Natural killer cell (primary cell): Measurements from ENCODE around the gene DUSP8. TPM values are rescaled to one million over a fixed set of nuclear protein-coding genes. Genes with fewer than 3 reads are reported as not detected.

ENCODE experiments used
- ATAC-seq, 3 donors: fragments of 150-1000 bp in 2 of 3; fragments of 200-7000 bp in 1 of 3; cut with Tn5 transposase; 1 replicate in 1 of 3; 2 replicates in 2 of 3; pipeline ENCODE4 v1.10.0; 2021; ENCODE audit warnings: mild to moderate bottlenecking in 2 of 3, moderate library complexity in 2 of 3
- DNase-seq, 2 donors: peaks; one replicate each; pipeline versions ENCODE4 v3.0.0 to v3.0.0-alpha.2; 2013 to 2021; ENCODE audit warnings: mixed read lengths in 1 of 2
- H3K27ac ChIP-seq: one replicate; pipeline ENCODE4 v1.5.1; 2013; ENCODE audit warnings: mild to moderate bottlenecking, low read length
- H3K27me3 ChIP-seq: one replicate; pipeline ENCODE4 v1.6.1; 2013; ENCODE audit warnings: low read length; ENCODE audit not compliant: control insufficient read depth, insufficient read depth
- H3K36me3 ChIP-seq: one replicate; pipeline ENCODE4 v1.6.1; 2013; ENCODE audit warnings: low read length; ENCODE audit not compliant: control insufficient read depth, insufficient read depth
- H3K4me1 ChIP-seq: one replicate; pipeline ENCODE4 v1.6.1; 2013; ENCODE audit warnings: low read length; ENCODE audit not compliant: control insufficient read depth, insufficient read depth
- H3K4me3 ChIP-seq: one replicate; pipeline ENCODE4 v1.5.1; 2013; ENCODE audit warnings: low read length
- H3K9me3 ChIP-seq: one replicate; pipeline ENCODE4 v1.6.1; 2013; ENCODE audit warnings: low read length; ENCODE audit not compliant: control insufficient read depth, insufficient read depth
- H3K27ac Mint-ChIP-seq, 2 donors: one replicate each; pipeline ENCODE4 v1.8.0; 2022; ENCODE audit warnings: mild to moderate bottlenecking in 2 of 2, mixed read lengths in 2 of 2, moderate library complexity in 1 of 2
- H3K27me3 Mint-ChIP-seq, 2 donors: one replicate each; pipeline ENCODE4 v1.8.0; 2022; ENCODE audit warnings: low read depth in 2 of 2, mixed read lengths in 2 of 2
- H3K36me3 Mint-ChIP-seq: one replicate; pipeline ENCODE4 v1.8.0; 2022; ENCODE audit warnings: mixed read lengths
- H3K4me1 Mint-ChIP-seq, 2 donors: one replicate each; pipeline ENCODE4 v1.8.0; 2022; ENCODE audit warnings: mixed read lengths in 2 of 2
- H3K4me3 Mint-ChIP-seq: one replicate; pipeline ENCODE4 v1.8.0; 2022; ENCODE audit warnings: mild to moderate bottlenecking, moderate library complexity, mixed read lengths
- H3K9me3 Mint-ChIP-seq, 2 donors: one replicate each; pipeline ENCODE4 v1.8.0; 2022; ENCODE audit warnings: mixed read lengths in 2 of 2
- WGBS: methylation state at CpG from one replicate; pipeline ENCODE4 v1.1.7; 2013; ENCODE audit warnings: missing lambda C conversion rate; ENCODE audit not compliant: insufficient coverage; 5-methylcytosine and 5-hydroxymethylcytosine counted together
- intact Hi-C: fragments of 100-400 bp; cut with micrococcal nuclease; formaldehyde crosslinking; loops from one replicate; pipeline ENCODE4 v1.14.2; 2022
- total RNA-seq, 4 donors: library from RNA; stranded (reverse); fragments of 120-200 nt in 1 of 4; gene quantifications; one replicate each; pipeline versions ENCODE4 v1.2.3 to v1.2.4, GENCODE V29; 2013 to 2022
- TF ChIP-seq, protein P1 (sequence below): fragments of 200-600 bp; IDR thresholded peaks from one replicate; pipeline ENCODE4 v1.8.0; 2022; ENCODE audit warnings: antibody characterized with exemption

Gene DUSP8
- total RNA-seq, 3 donors from 2014 or later (not counting 1 experiment from before 2014, with no cell fraction given), result 24.1 to 47.3 (median 38.4) TPM

DNA sequence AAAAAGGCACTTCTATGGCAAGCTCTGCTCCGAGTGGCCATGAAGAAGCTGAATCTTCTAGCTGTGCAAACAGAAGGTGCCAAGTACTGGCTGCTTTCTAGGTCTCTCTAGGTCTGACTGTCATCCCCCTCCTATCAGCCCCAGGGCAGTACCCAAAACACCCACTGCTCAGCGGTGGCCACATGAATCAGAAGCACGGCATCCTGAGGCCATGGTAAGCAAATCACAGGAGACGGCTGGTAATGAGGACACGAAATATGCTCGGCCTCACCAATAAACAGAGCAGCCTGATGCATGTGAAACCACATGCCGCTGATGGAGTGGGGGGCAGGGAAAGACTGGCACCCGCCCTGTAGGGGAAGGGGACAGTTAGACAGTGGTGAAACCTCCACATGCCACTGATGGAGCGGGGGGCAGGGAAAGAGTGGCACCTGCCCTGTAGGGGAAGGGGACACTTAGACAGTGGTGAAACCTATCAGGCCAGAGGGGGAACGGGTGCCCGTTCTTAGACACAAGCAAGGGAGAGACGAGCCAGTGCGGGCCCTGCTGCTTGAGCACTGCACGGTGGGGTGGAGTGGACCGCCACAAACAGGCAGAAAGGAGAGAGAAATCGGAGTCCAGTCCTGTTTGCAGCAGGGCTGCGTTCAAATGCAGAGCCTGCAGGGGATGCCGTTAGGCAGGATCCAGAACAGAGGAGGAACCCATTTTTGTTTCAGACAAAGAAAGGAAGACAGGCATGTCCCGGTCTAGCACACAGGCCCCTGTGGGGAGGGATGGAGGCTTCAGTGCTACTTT lies 55.6 kb downstream of the DUSP8 start:
- intact Hi-C loops, result loop anchor here (5.0 kb wide), 1 partner anchor 254 kb away; no protein-coding TSS in a partner anchor
- H3K36me3 ChIP-seq, result no peaks in the 10 kb centered on the region
- Mint-ChIP-seq H3K4me3 (peak overlapping the region; percentile 63), H3K9me3 (no peaks in the 10 kb centered on the region), H3K27me3 (no peaks in the 10 kb centered on the region), H3K4me1 (peaks cover 78 to 93% of the 10 kb centered on the region in 2 donors), H3K36me3 (no peaks in the 10 kb centered on the region), H3K27ac (peak overlapping the region; percentile 81)
- DNase-seq (peak in 1 of 2 donors; percentile 24), ATAC-seq (peak; percentile 45 to 66 (median 50))
- peaks cover 60% of the 10 kb centered on the region for H3K4me1 ChIP-seq
- H3K4me3 ChIP-seq, result no peak overlapping the region
- no peaks in the 10 kb centered on the region for H3K27me3 ChIP-seq
- no peaks in the 10 kb centered on the region for H3K9me3 ChIP-seq
- TF ChIP-seq, protein P1, sequence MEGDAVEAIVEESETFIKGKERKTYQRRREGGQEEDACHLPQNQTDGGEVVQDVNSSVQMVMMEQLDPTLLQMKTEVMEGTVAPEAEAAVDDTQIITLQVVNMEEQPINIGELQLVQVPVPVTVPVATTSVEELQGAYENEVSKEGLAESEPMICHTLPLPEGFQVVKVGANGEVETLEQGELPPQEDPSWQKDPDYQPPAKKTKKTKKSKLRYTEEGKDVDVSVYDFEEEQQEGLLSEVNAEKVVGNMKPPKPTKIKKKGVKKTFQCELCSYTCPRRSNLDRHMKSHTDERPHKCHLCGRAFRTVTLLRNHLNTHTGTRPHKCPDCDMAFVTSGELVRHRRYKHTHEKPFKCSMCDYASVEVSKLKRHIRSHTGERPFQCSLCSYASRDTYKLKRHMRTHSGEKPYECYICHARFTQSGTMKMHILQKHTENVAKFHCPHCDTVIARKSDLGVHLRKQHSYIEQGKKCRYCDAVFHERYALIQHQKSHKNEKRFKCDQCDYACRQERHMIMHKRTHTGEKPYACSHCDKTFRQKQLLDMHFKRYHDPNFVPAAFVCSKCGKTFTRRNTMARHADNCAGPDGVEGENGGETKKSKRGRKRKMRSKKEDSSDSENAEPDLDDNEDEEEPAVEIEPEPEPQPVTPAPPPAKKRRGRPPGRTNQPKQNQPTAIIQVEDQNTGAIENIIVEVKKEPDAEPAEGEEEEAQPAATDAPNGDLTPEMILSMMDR, result no peak
- H3K27ac ChIP-seq, result no peak overlapping the region
- WGBS, result 76% methylated on average over 19 of the region's 19 CpGs

DNA sequence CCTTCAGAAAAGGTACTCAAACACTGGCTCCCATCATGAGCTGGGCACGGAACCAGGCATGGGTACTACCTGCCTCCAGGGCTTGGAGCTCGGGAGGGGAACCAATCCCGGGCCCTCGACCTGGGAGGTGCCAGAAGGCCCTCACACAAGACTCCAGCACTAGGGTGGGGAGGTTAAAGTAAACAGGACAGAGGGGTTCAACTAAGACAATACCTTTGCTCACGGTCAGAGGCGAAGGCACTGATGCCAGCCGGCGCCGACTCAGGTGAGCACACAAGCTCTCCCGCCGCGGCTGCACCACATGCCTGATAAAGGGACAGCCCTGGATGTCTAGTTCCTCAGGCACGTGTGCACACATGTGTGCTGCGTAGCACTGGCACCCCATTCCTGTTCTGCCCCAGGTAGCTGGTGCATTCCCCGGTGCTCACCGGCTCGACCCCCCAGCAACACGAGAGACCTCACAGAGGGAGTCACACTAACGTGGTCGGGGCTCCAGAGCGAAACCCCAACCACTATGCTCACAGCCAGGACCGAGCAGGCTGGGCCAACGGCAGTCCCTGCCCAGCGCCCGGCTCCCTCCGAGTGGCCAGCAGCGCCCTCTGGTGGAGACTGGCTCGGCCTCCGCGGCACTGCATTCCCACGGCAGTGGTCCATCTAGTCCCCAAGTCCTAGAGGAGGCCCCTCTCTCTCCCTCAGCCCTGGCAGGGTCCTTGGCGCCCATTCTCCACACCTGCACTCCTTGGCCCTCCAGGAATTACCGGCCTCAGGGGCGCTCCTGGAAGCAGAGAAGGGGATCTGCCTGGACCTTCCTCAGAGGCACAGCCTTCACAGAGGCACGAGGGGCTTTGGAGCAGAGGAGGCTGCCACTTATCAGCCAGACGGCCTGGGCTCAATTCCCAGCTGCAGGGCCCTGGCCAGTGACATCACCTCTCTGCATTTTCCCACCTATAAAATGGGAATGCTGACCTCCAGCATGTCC lies 56.7 kb downstream of the DUSP8 start:
- peak overlapping the region; percentile 21 for H3K4me3 Mint-ChIP-seq

DNA sequence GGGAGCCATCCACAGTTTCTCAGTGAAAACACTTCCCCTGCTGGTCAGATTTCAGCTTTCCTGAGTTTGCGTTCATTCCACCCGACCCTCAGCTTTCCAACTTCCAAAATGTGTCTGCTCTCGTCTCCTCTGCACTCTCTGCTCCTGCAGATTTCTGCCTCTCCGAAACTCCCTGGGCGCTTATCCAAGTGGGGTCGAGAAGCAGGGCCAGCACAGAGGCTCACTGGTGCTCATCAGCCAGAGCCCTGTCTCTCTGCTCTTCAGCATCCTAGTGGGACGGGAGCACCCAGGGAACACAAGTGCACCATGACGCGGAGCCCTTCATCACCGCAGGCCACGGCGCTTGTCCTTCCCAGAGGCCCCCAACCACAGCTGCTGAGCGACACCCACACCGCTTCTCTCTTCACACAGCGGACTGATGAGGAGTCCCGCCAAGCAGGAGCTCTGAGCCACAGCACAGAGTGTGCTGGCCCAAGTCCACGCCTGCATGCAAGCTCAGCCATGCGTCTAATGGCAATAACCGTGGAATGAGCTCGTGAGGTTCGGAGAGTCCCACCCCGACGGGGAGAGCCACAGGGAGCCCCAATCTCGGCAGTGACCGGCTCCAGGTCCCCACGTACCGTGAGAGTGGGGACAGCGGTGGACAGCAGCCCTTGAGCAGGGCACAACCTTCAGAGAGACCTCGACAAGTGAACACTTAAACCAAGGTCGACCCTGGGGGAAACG lies 57.6 kb downstream of the DUSP8 start:
- Histone ChIP-seq H3K4me3 (no peak overlapping the region), H3K9me3 (no peaks in the 10 kb centered on the region), H3K27ac (no peak overlapping the region), H3K27me3 (no peaks in the 10 kb centered on the region), H3K36me3 (no peaks in the 10 kb centered on the region), H3K4me1 (peaks cover 60% of the 10 kb centered on the region)
- intact Hi-C loops, result loop anchor here (1.0 to 5.0 kb wide), 2 partner anchors 252 to 311 kb away; no protein-coding TSS in a partner anchor
- H3K9me3 Mint-ChIP-seq, result no peaks in the 10 kb centered on the region
- WGBS, result 93% methylated on average over 31 of the region's 31 CpGs
- ATAC-seq (no peak), DNase-seq (no peak)
- TF ChIP-seq, protein P1, result no peak
- H3K27ac Mint-ChIP-seq, result peak overlapping the region; percentile 72 to 73
- no peak overlapping the region for H3K4me3 Mint-ChIP-seq
- peaks cover 65 to 82% of the 10 kb centered on the region in 2 donors for H3K4me1 Mint-ChIP-seq
- no peaks in the 10 kb centered on the region for H3K27me3 Mint-ChIP-seq
- no peaks in the 10 kb centered on the region for H3K36me3 Mint-ChIP-seq

More for the DNA sequence above, 56.7 kb downstream of the DUSP8 start:
- Histone ChIP-seq H3K36me3 (no peaks in the 10 kb centered on the region), H3K27me3 (no peaks in the 10 kb centered on the region), H3K9me3 (no peaks in the 10 kb centered on the region), H3K4me3 (no peak overlapping the region), H3K27ac (no peak overlapping the region), H3K4me1 (peaks cover 60% of the 10 kb centered on the region)
- Mint-ChIP-seq H3K4me1 (peaks cover 67 to 86% of the 10 kb centered on the region in 2 donors), H3K36me3 (no peaks in the 10 kb centered on the region), H3K27ac (peak overlapping the region in 1 of 2 donors; percentile 81), H3K27me3 (no peaks in the 10 kb centered on the region), H3K9me3 (no peaks in the 10 kb centered on the region)
- intact Hi-C loops, result loop anchor here (1.0 to 5.0 kb wide), 2 partner anchors 253 to 312 kb away; no protein-coding TSS in a partner anchor
- TF ChIP-seq, protein P1, result peak; percentile 90
- ATAC-seq (peak; percentile 76 to 81 (median 77)), DNase-seq (peak; percentile 82)
- WGBS, result 49% methylated on average over 36 of the region's 36 CpGs
